CD4-positive, alpha-beta memory T cell (primary cell): ENCODE results near the gene TUNAR. TPM values are rescaled to one million over a fixed set of nuclear protein-coding genes. Genes with fewer than 3 reads are reported as not detected.
"Not testable (repeated sequence)": the region's sequence is repeated elsewhere in the genome, so short reads cannot be mapped to it uniquely, and the experiment has no call there.

ENCODE experiments used
- CTCF ChIA-PET: fragments of 350-600 bp; sonication (Branson Sonifier 250); formaldehyde crosslinking; loops from one replicate; lab custom pipeline; 2021; ENCODE audit warnings: inconsistent platforms; ENCODE audit not compliant: partially characterized antibody; lab: Charles Lee
- POLR2A ChIA-PET: fragments of 350-600 bp; sonication (Branson Sonifier 250); formaldehyde crosslinking; loops from one replicate; lab custom pipeline; 2021; ENCODE audit not compliant: partially characterized antibody; lab: Charles Lee
- DNase-seq, 5 donors: peaks; one replicate each; pipeline versions ENCODE4 v3.0.0 to v3.0.0-alpha.2; 2020 to 2022; ENCODE audit warnings: mixed read lengths in 1 of 5
- H3K27ac ChIP-seq: one replicate; pipeline ENCODE4 v1.7.0; 2013; ENCODE audit warnings: low read depth, low read length
- H3K27me3 ChIP-seq: 2 replicates; pipeline ENCODE4 v1.7.0; 2013; ENCODE audit warnings: mild to moderate bottlenecking, low read length, moderate library complexity; ENCODE audit not compliant: insufficient read depth
- H3K36me3 ChIP-seq: 2 replicates; pipeline ENCODE4 v1.7.0; 2013; ENCODE audit warnings: mild to moderate bottlenecking, low read length, moderate library complexity; ENCODE audit not compliant: insufficient read depth
- H3K4me1 ChIP-seq: 2 replicates; pipeline ENCODE4 v1.7.0; 2013; ENCODE audit warnings: mild to moderate bottlenecking, low read length, moderate library complexity; ENCODE audit not compliant: insufficient read depth
- H3K4me3 ChIP-seq, 2 donors: one replicate each; pipeline ENCODE4 v1.7.0; 2013; ENCODE audit warnings: low read length in 2 of 2, mild to moderate bottlenecking in 1 of 2
- H3K9me3 ChIP-seq, 2 donors: one replicate each; pipeline ENCODE4 v1.7.0; 2013; ENCODE audit warnings: low read length in 2 of 2, control low read depth in 1 of 2; ENCODE audit not compliant: control insufficient read depth in 1 of 2
- H3K27ac Mint-ChIP-seq, 7 donors: one replicate each; pipeline ENCODE4 v1.8.0; 2020 to 2021; ENCODE audit warnings: mixed read lengths in 7 of 7, mild to moderate bottlenecking in 6 of 7, inconsistent platforms in 3 of 7, moderate library complexity in 3 of 7
- H3K27me3 Mint-ChIP-seq, 2 donors: one replicate each; pipeline ENCODE4 v1.8.0; 2020 to 2021; ENCODE audit warnings: mixed read lengths in 2 of 2
- H3K36me3 Mint-ChIP-seq, 2 donors: one replicate each; pipeline ENCODE4 v1.8.0; 2020 to 2021; ENCODE audit warnings: mixed read lengths in 2 of 2, inconsistent platforms in 1 of 2, mild to moderate bottlenecking in 1 of 2
- H3K4me1 Mint-ChIP-seq, 4 donors: one replicate each; pipeline ENCODE4 v1.8.0; 2020 to 2021; ENCODE audit warnings: mixed read lengths in 4 of 4, mild to moderate bottlenecking in 1 of 4
- H3K4me3 Mint-ChIP-seq, 8 donors: one replicate each; pipeline ENCODE4 v1.8.0; 2020 to 2021; ENCODE audit warnings: mixed read lengths in 8 of 8, mild to moderate bottlenecking in 7 of 8, moderate library complexity in 6 of 8, inconsistent platforms in 3 of 8
- H3K9me3 Mint-ChIP-seq, 8 donors: one replicate each; pipeline ENCODE4 v1.8.0; 2020 to 2021; ENCODE audit warnings: mixed read lengths in 8 of 8, mild to moderate bottlenecking in 5 of 8, inconsistent platforms in 3 of 8, moderate library complexity in 1 of 8
- intact Hi-C: fragments of 100-400 bp; cut with micrococcal nuclease; formaldehyde crosslinking; loops from one replicate; pipeline ENCODE4 v1.15.1; 2023
- polyA plus RNA-seq, 2 donors: library from polyadenylated mRNA; unstranded; fragments of 300-500 nt; fragmentation: Illumina TruSeq; gene quantifications; one replicate each; pipeline ENCODE4 v1.2.3, GENCODE V29; 2021
- total RNA-seq, 2 experiments: library from RNA; stranded (reverse); gene quantifications; one replicate each; pipeline ENCODE4 v1.2.3, GENCODE V29; 2021

The TUNAR gene
- total and polyA plus RNA-seq, 4 experiments from 2014 or later: not detected

DNA sequence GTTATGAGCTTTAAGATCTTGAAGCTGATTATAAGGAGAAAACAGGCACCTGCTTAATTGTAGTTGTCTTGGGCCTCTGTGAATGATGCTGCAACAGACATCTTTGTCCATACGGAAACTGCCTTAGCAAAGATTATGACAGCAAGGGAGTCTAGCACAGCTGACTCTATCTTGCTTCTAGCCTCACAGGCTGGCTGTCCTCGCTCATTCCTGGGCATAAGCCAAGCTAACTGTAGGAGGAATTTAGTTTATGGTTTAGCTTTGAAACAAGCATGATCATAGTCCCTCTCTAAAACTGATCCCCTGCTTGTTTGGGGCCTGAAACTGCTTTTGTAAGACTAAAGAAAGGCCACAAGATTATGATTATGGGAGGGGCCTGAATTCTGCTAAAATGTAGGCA, 88.3 kb downstream of the TUNAR start:
- no peak overlapping the region for H3K27ac Mint-ChIP-seq
- ChIA-PET POLR2A (interaction anchor here (1.1 kb wide), 1 partner anchor 18 kb away, joined by 3 read pairs; no protein-coding TSS in a partner anchor), CTCF (no interaction called here)
- Histone ChIP-seq H3K4me1 (no peaks in the 10 kb centered on the region), H3K27ac (no peak overlapping the region), H3K27me3 (no peaks in the 10 kb centered on the region), H3K36me3 (no peaks in the 10 kb centered on the region), H3K4me3 (no peak overlapping the region), H3K9me3 (no peaks in the 10 kb centered on the region)
- intact Hi-C loops: no loop called here
- no peak overlapping the region for H3K4me3 Mint-ChIP-seq
- DNase-seq: no peak
- H3K4me1 Mint-ChIP-seq: no peaks in the 10 kb centered on the region
- peaks cover 0 to 4% (median 0%) of the 10 kb centered on the region in 8 donors for H3K9me3 Mint-ChIP-seq
- H3K36me3 Mint-ChIP-seq: no peaks in the 10 kb centered on the region
- H3K27me3 Mint-ChIP-seq: peaks cover 6 to 7% of the 10 kb centered on the region in 2 donors

- H3K27ac Mint-ChIP-seq, H3K27me3 ChIP-seq, POLR2A ChIA-PET, H3K9me3 ChIP-seq, H3K4me1 ChIP-seq, H3K27ac ChIP-seq, H3K36me3 ChIP-seq, H3K36me3 Mint-ChIP-seq, H3K4me3 ChIP-seq, H3K4me3 Mint-ChIP-seq, H3K9me3 Mint-ChIP-seq, H3K4me1 Mint-ChIP-seq, CTCF ChIA-PET, DNase-seq, intact Hi-C loops: not testable (repeated sequence)
- peaks cover 6 to 14% of the 10 kb centered on the region in 2 donors for H3K27me3 Mint-ChIP-seq
Measured at GRCh38 chr14:95968048-95968447, 91.4 kb downstream of the TUNAR start.

Other genes with a start within 250 kb of the TUNAR start
- gene TCL1B, start 190.4 kb upstream of the TUNAR start, total RNA-seq: not detected
- gene TCL1B, start 190.4 kb upstream of the TUNAR start, polyA plus RNA-seq: not detected
- not detected for gene TCL1A, start 162.7 kb upstream of the TUNAR start, total RNA-seq
- gene TCL1A, start 162.7 kb upstream of the TUNAR start, polyA plus RNA-seq: under 1 TPM in 1 of 2 donors, not detected in 1; 0.71 TPM
- gene C14orf132, start 162.5 kb downstream of the TUNAR start, total RNA-seq: 10 to 100 TPM; 18.2 to 20.6 TPM
- 1 to 10 TPM; 1.2 to 1.3 TPM for gene C14orf132, start 162.5 kb downstream of the TUNAR start, polyA plus RNA-seq